ENCODE results near the gene LRRC63.
"Not testable (repeated sequence)": the region's sequence is repeated elsewhere in the genome, so short reads cannot be mapped to it uniquely, and the experiment has no call there.

The LRRC63 gene

DNA sequence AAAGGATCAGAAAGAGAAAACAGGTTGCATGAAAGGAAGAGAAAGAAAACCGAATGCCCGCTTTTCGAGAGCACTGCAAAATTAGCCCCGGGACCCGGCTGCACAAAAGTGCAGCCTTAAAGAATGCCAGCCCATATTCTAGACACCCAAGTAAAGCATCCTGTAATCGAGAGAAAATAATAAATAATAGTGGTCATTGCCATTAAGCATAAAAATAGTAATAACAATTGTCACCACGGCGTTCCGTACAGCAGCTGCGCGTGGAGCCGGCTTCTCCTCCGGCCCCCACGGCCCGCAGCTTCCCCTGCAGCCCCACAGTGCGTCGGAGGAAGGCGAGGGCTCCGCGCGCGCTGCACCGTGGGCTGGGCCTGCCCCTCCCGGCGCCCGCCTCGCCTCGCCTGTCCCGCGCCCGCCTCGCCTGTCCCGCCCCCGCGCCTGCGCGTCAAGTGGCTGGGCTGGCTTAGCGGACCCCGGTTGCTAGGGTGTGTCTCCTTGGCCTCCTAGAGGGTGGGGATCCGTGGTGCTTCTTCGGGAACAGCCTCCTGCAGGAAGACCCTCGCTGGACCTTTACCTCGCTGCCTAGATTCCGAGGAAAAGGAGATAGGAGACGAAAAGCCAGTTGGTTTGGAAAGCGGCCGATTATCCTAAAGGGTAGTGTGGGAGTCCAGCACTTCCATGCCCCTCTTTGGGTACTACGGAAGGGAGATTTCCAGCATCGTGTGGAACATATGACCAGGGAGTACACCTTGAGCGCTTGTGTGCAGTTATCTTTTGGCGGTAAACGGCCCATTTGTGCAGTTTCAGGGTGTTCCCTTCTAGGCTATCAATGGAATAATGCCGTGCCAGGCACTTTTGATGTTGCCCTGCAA is at the start of gene LRRC63:
Gene LRRC63, plus strand, starts transcription at position 446 of the 869 bp plus-strand sequence. CDS start 1,107 bp downstream, outside the sequence.
- DNase-seq = no peak

DNA sequence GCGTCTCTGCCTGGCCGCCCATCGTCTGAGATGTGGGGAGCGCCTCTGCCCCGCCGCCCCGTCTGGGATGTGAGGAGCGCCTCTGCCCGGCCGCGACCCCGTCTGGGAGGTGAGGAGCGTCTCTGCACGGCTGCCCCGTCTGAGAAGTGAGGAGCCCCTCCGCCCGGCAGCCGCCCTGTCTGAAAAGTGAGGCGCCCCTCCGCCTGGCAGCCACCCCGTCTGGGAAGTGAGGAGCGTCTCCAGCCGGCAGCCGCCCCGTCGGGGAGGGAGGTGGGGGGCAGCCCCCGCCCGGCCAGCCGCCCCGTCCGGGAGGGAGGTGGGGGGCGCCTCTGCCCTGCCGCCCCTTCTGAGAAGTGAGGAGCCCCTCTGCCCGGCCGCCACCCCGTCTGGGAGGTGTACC is 49.0 kb upstream of the LRRC63 start:
- DNase-seq = not testable (repeated sequence)

- DNase-seq = no peak
These were observed 47.1 kb upstream of the LRRC63 start for GRCh38 chr13:46164661-46165060.

DNA sequence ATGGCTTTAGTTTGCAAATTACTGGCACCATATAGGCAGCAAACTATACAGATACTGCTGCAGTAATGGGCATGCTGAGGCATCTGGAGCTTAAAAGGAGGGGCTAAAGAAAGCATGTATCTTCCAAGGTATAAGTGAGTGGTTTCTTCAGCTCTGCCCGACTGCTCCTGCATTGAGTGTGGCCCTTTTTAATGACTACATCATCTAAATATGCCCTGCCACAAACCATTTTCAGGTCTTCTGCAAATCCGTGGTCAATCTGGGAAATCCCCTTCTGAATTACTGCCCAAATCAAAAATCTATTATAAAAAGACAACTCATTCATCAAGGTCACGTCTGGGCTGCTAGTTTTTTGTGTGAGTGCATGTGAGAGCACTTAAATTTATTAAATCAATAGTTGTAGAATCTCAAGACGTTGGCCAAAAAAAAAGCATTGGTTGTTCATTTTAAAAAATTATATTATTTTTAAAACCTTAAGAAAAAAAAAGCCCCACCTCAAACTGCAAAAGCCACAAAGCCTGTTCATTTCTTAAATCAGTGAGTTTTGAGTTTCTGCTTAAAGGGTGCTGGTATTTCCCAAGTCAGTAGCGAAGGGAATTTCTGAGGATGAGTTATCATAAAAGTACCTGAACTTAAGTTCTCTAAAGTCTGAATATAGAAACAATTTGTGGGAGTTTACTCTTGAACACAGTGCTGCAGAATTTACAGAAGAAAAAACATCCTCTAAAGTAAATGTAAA is 46.1 kb upstream of the LRRC63 start:
- DNase-seq = no peak

- no peak for DNase-seq
These were observed 45.5 kb upstream of the LRRC63 start for GRCh38 chr13:46166224-46166584.

GRCh38 chr13:46166947-46167610 is 44.6 kb upstream of the LRRC63 start:
- no peak for DNase-seq

- DNase-seq = no peak
These were observed 43.4 kb upstream of the LRRC63 start for GRCh38 chr13:46168341-46168740.

DNA sequence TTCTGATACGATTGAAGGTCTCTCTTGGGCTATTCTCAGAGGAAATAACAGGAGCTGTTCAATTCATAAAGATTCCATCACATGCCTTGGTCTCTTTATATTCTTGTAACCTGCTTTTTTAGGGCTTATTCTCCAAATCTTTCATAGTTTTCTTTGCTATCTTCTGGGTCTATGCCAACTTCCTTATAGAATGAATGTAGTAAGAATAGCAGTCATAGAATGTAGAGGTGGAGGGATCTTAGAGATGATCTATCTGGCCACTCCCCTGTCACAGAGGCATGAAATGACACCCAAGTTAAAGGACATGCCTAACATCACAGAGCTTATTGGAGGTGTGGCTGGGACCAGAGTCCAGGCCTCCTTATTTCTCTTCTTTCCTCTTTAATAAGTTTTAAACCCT is 42.9 kb upstream of the LRRC63 start:
- DNase-seq = no peak

DNA sequence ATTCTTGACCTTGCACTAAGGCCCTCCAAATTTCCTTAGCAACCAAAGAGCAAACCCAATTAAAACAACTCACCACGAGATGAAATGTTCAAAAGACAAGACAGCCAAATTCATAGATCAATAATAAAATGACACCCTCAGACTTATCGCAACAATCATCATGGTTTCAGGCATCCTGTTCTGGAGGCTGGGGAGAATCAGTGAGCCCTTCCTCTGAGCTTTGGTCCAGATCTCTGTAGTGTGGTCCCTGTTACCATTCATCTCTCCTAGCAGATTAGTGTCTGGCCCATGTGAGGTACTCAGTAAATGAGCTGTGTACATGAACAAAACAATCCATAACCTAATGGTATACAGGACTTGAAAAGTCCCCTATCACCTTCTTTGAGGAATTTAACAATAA is 42.0 kb upstream of the LRRC63 start:
- DNase-seq = no peak

GRCh38 chr13:46170268-46170667 is 41.5 kb upstream of the LRRC63 start:
- DNase-seq = no peak

DNA sequence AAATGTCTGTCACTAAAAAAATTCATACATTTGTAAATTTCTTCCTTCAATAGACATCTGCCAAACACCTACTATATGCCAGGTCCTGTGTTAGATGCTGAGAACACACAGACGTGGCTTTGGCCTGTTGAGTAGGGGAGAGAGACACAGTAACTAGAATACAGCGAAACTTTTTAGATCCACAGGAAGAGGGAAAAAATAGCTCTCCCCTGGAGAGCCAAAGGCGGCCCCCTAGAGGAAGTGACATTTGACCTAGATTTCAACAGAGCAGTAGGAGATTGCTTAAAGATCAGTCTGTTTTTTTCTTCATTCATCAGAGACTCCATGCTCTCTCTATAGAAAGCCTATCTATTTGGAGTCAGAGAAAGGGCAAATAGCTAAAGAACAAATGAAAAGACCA is 41.0 kb upstream of the LRRC63 start:
- no peak for DNase-seq

DNA sequence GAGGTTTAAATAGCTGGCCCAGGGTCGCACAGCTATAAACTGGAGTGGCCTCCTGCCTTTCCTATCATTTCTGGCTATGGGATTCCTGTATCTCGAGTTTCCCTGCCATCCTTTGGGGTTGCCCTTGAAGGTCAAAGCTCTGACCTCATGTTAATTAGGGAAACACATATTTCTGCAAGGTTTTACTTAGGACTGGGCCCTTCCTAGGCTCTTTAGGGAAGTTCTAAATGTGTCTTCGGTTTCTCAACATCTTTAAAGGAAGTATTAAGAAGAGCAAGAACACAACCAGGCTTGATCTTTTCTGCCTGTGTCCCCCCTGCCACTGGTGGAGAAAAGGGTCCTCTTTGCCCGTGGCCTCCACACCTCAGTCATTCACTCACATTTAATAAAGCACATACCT is 40.5 kb upstream of the LRRC63 start:
- DNase-seq = no peak

DNA sequence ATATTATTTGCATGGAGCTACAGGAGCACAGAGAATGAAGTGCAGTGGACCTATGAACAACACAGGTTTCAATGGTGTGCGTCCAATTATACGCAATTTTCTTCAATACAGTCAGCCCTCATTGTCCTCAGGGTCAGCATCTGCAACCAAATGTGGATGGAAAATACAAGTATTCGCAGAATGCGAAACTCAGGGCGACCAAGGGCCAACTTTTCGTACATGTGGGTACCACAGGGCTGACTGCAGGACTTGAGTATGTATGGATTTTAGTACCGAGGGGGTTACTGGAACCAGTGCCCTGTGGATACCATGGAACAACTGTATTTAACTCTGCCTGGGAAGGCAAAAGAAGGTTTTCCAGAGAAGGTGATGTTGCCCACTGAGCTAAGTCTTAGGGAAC is 40.0 kb upstream of the LRRC63 start:
- DNase-seq = no peak

DNA sequence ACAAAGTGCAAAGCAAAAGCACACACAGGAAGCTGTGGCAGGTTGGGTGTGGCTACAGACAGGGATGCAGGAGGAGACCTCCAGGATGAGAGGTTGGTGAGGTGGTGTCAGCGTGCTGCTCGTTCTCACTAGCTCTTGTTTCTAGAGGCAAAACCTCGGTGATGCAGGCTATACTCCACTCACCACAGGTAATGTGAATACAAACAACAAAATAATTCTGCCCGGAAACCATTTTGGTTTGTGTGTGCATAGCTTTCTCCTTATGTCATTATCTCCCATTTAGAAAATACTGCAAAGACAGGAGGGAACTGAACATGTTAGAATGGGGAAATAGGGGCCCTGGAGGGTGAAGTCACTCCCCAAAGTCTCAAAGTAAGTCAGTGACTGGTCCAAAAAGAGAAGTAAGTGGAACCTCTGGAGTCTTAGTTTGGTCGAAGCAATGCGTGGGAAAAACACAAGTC is 39.2 kb upstream of the LRRC63 start:
- DNase-seq = no peak

GRCh38 chr13:46173656-46174055 is 38.1 kb upstream of the LRRC63 start:
- DNase-seq = no peak

DNA sequence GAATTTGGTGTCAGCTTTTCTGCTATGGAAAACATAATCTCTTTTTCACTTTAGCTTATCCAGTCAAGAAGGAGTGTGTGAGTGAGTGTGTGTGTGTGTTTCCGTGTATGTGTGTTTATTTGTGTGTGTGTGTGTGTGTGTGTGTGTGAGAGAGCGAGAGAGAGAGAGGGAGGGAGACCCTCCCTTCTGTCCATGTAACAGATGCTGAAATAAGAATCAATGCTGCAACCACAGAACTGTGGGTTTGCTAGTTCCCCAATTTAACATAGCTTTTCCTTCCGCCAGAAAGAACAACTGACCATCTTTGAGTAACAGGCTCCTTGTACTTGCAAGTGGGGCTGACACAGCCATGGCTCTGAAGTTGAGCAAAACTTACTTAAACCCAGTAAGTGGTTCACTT is 35.0 kb upstream of the LRRC63 start:
- no peak for DNase-seq

DNA sequence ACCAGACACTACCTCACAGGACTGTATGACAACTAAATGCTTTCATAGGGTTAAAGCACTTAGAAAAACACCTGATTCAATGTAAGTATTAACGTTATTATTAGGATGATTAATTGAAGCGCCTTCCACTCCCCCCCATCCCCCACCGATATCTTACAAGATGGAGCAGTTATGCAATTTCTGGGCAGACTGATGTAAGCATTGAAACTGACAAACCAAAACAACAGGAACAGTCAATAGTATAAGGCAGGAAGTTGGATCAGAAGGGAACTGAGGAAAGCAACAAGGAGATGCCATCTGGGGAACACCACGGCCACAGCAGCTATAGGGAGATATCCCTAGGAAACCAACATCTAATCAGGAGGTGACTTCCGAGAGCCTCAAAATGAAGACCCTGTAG is 33.6 kb upstream of the LRRC63 start:
- no peak for DNase-seq

GRCh38 chr13:46178821-46179220 is 32.9 kb upstream of the LRRC63 start:
- DNase-seq = no peak

DNA sequence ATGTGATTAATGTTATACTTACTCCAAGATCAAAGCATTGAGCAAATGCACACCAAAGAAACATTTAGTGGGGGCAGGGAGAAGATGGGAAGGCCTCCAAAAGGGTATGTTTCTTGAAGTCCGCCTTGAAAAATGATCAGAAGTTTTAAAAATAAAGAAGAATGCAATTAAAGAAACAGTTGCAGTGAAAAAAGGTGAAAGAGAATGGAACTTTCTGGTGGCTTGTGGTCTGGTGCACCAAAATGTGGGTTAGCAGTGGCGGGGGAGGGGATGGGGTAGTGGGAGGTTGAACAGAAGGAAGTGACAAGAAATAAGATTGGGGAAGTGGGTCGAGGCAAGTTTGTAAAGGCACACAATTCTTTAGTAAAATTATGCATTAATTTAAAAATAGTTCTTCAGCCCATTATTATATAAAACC is 32.2 kb upstream of the LRRC63 start:
- DNase-seq = no peak

GRCh38 chr13:46179969-46180763 is 31.6 kb upstream of the LRRC63 start:
- no peak for DNase-seq

DNA sequence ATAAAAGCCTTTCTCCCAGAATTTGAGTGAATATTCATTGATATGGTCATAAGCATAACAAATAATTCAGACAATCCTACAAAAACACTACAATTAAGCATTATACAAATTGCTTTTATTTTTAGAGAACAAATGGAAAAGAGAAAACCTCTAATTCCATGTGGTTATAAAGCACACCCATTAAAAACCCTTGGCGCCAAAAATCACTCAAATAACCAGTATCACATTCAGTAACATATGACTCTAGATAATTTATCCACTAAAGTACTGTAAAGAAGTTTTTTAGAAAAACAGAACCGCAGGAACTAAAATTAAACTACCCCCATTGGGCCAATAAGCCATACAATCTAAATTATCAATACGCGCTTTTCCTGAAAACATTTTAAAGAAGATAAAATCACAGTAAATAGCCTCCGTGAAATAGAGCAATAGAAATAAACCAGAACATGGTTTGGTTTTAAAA is 30.3 kb upstream of the LRRC63 start:
- no peak for DNase-seq

DNA sequence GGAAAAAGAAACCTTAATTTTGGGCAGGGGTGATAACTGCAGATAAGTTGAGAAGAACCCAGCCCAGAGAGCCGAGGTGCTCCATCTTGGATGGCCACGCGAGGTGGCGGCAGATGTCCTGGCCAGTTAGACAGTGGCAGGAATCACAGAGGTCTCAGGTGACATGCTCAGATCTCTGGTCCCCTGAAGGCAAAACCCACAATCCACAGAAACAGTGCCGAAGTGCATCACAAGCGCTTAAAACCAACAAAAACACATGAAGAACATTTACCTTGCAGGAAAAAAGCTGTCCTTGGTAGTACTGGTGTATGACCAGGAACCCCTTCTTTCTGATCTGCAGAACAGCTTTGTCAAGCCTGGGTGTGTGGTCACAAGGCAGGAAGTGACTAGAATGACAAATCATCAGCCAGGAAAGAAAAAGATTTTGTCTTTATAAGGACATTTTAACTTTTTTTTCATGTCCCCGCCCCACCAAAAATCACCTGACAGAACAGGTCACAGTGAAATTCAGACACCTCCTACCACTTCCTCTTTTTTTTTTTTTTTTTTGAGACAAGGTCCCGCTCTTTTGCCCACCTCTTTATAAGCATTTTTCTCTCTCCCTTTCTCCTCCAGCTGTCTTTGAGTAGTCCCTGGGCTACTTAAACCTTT is 29.8 kb upstream of the LRRC63 start, which contains the start of gene LCP1:
Gene LCP1, minus strand, starts transcription at position 338 of the 651 bp plus-strand sequence. CDS start 22,515 bp downstream, outside the sequence.
- DNase-seq = no peak

Measured in SHP77 (cell line).